Epithelial cell of proximal tubule (primary cell): ENCODE results near the gene ITGB4. TPM values are rescaled to one million over a fixed set of nuclear protein-coding genes. Genes with fewer than 3 reads are reported as not detected.

ENCODE experiments used
- DNase-seq: peaks from one replicate; pipeline ENCODE4 v3.0.0-alpha.2; 2011; ENCODE audit warnings: low read depth
- H3K4me3 ChIP-seq: 2 replicates; pipeline ENCODE4 v1.5.1; 2011; ENCODE audit warnings: low read depth, mild to moderate bottlenecking, low read length
- CTCF ChIP-seq: conservative IDR thresholded peaks from 2 replicates; pipeline ENCODE4 v1.5.1; 2012; ENCODE audit warnings: low read depth, mild to moderate bottlenecking, low read length
- total RNA-seq: library from RNA; depleted of rRNA; stranded (reverse); fragments of >200 nt; gene quantifications from 2 replicates; pipeline ENCODE4 v1.2.3, GENCODE V29; 2015

ITGB4 gene
- total RNA-seq, 1 donor from 2014 or later: 33.3 TPM

DNA sequence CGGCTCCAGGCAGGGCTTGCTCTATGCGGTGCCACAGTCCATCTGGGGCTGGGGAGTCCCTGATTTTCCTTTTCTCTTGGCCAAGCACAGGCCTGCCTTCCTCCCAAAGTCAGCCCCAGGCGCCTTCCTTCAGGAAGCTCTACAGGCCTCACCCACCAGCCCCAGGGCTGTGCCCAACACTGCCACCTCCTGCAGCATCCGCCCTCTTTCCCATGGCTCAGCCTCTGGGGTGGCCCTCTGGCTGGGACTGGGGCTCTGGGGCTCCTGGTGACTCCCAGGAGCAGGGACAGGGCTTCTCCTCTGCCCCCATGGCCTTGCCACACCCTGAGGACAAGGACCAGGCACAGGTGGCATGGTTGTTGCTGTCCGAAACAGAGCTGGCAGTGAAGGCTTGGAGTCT lies 817 bp downstream of the ITGB4 start:
- TF ChIP-seq CTCF: no peak
- no peak for DNase-seq
- peak overlapping the region; percentile 55 for H3K4me3 ChIP-seq

DNA sequence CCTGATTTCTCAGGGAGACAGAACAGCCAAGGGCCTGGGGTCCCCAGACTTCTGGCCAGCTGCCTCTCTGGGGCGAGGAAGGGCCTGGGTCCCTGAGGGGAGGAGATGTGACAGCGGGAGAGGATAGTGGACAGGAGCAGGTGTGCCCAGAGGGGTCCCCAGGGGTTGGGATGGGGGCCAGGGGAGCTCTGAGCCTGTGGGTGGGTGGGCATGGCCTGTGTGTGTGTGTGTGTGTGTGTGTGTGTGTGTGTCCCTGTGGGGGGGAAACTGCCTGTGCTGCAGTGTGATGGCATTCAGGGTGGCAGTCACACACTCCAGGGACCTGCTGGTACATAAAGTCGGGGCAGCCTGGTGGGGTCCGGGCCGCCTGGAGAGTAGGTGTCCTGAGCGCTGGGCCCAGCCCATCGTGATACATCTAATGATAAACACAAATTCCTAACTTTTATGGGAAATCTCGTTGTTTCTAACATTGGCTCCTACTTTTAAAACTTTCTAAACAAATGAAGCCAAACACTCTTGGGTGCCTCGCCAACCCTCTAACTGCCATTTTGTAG lies 1.4 kb downstream of the ITGB4 start:
- TF ChIP-seq CTCF: no peak
- H3K4me3 ChIP-seq: peak overlapping the region; percentile 55
- no peak for DNase-seq

DNA sequence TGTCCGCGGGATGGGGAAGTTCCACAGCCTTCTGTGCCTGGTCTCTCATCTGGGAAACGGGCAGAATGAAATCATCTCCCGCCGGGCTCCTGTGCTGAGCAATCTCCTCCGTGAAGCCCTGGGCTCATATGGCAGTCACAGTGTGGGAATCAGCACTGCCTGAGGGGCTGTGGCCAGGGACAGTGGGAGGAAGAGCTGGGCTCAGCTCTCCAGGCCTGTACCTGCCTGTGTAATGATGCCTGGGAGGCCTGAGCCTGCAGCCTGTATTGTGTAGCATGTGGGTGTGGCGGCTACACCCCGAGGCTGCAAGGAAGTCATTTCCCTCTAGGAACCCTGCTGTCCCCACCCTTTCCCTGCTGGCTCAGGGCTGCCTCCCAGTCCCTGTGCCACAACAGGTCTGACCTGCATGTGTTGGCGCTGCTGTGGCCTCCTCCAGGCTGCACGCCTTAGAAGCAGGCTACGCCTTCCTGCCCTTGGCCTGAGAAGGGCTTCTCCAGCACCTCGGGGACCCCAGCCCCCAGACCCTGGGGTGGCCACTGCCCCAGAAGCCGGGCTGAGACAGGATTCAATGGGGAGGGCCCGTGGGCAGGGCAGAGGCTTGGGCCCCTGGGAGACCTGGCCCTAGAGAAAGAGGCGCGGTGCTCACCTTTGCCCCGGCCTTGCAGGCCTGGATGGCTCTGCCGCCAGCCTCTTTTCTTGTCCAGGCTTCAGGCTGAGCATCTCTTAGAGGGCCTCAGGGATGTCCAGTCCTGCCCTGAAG lies 2.1 kb downstream of the ITGB4 start:
- TF ChIP-seq CTCF: no peak
- DNase-seq: no peak
- no peak overlapping the region for H3K4me3 ChIP-seq

DNA sequence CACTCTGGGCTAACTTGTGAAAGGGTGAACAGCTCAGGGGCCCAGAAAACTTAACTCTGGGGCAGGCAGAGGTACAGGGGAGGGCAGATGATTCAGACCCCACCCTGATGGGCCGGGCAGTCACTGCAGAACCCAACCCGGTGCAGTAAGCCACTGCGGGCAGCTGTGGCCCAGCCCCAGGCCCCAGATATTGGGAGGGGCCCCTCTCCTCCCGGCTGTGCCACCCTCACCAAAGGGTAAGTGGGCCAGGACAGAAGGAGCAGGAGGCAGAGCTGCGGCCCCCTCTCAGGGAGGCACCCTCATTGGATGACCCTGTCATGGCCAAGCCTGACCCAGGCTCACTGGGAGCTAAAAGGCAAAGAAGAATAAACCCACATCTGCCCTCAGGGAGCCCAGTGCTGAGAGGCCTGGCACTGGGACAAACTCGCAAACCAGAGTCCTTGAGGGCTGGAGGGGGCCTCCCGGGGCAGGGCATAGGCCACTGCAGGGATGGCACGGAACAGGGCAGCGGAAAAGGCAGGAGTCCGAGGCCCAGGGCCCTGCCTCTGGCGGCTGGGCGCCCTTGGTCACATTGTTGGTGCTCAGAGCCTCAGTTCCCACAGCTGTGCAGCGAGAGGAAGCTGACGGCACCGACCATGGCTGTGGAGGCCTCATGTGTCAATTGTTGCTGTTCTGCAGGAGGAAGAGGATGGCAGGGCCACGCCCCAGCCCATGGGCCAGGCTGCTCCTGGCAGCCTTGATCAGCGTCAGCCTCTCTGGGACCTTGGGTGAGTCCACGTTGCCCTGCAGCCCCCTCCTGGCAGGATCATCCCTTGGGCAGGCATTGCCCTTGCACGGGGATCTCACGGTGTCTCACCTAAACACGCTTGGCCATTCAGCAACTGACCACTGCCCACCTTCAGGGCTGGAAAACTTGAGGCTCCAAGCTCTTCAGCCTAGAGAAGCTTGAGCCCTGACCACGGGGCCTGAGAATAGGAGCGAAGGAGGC lies 3.1 kb downstream of the ITGB4 start:
- no peak for DNase-seq
- TF ChIP-seq CTCF: no peak
- H3K4me3 ChIP-seq: no peak overlapping the region

GRCh38 chr17:75725504-75725903 lies 4.2 kb downstream of the ITGB4 start:
- TF ChIP-seq CTCF: no peak
- no peak for DNase-seq
- H3K4me3 ChIP-seq: no peak overlapping the region

DNA sequence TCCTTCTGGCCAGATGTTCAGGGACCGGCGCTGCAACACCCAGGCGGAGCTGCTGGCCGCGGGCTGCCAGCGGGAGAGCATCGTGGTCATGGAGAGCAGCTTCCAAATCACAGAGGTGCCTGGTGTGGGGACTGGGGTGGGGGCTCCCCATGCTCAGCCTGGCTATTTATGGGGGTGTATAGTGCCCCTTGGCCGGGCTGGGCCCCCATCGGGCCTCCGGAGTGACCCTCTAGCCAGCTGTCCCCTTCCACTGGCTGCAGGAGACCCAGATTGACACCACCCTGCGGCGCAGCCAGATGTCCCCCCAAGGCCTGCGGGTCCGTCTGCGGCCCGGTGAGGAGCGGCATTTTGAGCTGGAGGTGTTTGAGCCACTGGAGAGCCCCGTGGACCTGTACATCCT lies 6.1 kb downstream of the ITGB4 start:
- H3K4me3 ChIP-seq: no peak overlapping the region
- no peak for DNase-seq
- no peak for TF ChIP-seq CTCF
